HEK293 (cell line): ENCODE results near the gene CDHR5.
"Not testable (repeated sequence)": the region's sequence is repeated elsewhere in the genome, so short reads cannot be mapped to it uniquely, and the experiment has no call there.

Experiments
- CTCF ChIA-PET: fragments of 350-600 bp; formaldehyde crosslinking; extraction: SDS; loops from one replicate; lab custom pipeline; 2021; ENCODE audit warnings: antibody characterized with exemption; lab: Yijun Ruan, JAX
- POLR2A ChIA-PET: fragments of 300-600 bp; formaldehyde crosslinking; extraction: SDS; loops from one replicate; lab custom pipeline; 2020; ENCODE audit warnings: antibody characterized with exemption, inconsistent platforms; lab: Yijun Ruan, JAX
- H3K27ac ChIP-seq: fragments of 200-500 bp; sonication (Bioruptor generic); 2 replicates; pipeline ENCODE4 v1.5.1; 2014; ENCODE audit warnings: low read depth, low read length, control low read depth, inconsistent platforms; ENCODE audit errors: extremely low read depth
- H3K36me3 ChIP-seq, 2 experiments: fragments of 200-500 bp in 1 of 2; sonication (Bioruptor generic) in 1 of 2; 1 replicate in 1 of 2; 2 replicates in 1 of 2; pipeline ENCODE4 v1.5.1; 2014 to 2017; ENCODE audit warnings: inconsistent platforms in 2 of 2, low read length in 2 of 2; ENCODE audit not compliant: control insufficient read depth in 2 of 2, insufficient read depth in 1 of 2
- H3K4me1 ChIP-seq: fragments of 200-500 bp; sonication (Bioruptor generic); 2 replicates; pipeline ENCODE4 v1.5.1; 2014; ENCODE audit warnings: mild to moderate bottlenecking, low read length, inconsistent platforms; ENCODE audit not compliant: control insufficient read depth, insufficient read depth
- H3K4me3 ChIP-seq: 2 replicates; pipeline ENCODE4 v1.5.1; 2011; ENCODE audit warnings: low read depth, mild to moderate bottlenecking, control low read depth, low read length, moderate library complexity
- H3K9me3 ChIP-seq: fragments of 200-500 bp; sonication (Bioruptor generic); 2 replicates; pipeline ENCODE4 v1.5.1; 2014; ENCODE audit warnings: low read depth, low read length, inconsistent platforms; ENCODE audit not compliant: control insufficient read depth, insufficient read depth
- EGR2 ChIP-seq: fragments of 450-650 bp; formaldehyde crosslinking; IDR thresholded peaks from 2 replicates; pipeline ENCODE4 v1.5.1; 2016; ENCODE audit warnings: low read depth, missing biosample characterization, missing genetic modification characterization
- MYNN ChIP-seq: fragments of 450-650 bp; formaldehyde crosslinking; IDR thresholded peaks from 2 replicates; pipeline ENCODE4 v1.5.1; 2016; ENCODE audit warnings: missing biosample characterization, missing genetic modification characterization, borderline replicate concordance
- PRDM10 ChIP-seq: fragments of 450-650 bp; formaldehyde crosslinking; IDR thresholded peaks from 2 replicates; pipeline ENCODE4 v1.5.1; 2016; ENCODE audit warnings: missing biosample characterization, missing genetic modification characterization
- PRDM4 ChIP-seq: fragments of 450-650 bp; formaldehyde crosslinking; IDR thresholded peaks from 2 replicates; pipeline ENCODE4 v1.5.1; 2017; ENCODE audit warnings: missing biosample characterization, missing genetic modification characterization
- ZFHX2 ChIP-seq: fragments of 450-650 bp; formaldehyde crosslinking; conservative IDR thresholded peaks from 2 replicates; pipeline ENCODE4 v1.5.1; 2016; ENCODE audit warnings: missing biosample characterization, missing genetic modification characterization
- ZIC2 ChIP-seq: fragments of 450-650 bp; formaldehyde crosslinking; IDR thresholded peaks from 2 replicates; pipeline ENCODE4 v1.5.1; 2016; ENCODE audit warnings: missing biosample characterization, missing genetic modification characterization
- ZNF18 ChIP-seq: fragments of 450-650 bp; formaldehyde crosslinking; IDR thresholded peaks from 2 replicates; pipeline ENCODE4 v1.5.1; 2016; ENCODE audit warnings: missing biosample characterization, missing genetic modification characterization
- ZNF335 ChIP-seq: fragments of 450-650 bp; formaldehyde crosslinking; conservative IDR thresholded peaks from 2 replicates; pipeline ENCODE4 v1.5.1; 2016; ENCODE audit warnings: missing biosample characterization, missing genetic modification characterization
- ZNF449 ChIP-seq: fragments of 450-650 bp; formaldehyde crosslinking; IDR thresholded peaks from 2 replicates; pipeline ENCODE4 v1.5.1; 2017; ENCODE audit warnings: missing biosample characterization, mild to moderate bottlenecking, missing genetic modification characterization, moderate library complexity
- ZNF48 ChIP-seq: fragments of 450-650 bp; formaldehyde crosslinking; IDR thresholded peaks from 2 replicates; pipeline ENCODE4 v1.5.1; 2016; ENCODE audit warnings: missing biosample characterization, missing genetic modification characterization
- ZNF501 ChIP-seq: fragments of 450-650 bp; formaldehyde crosslinking; IDR thresholded peaks from 2 replicates; pipeline ENCODE4 v1.5.1; 2016; ENCODE audit warnings: missing biosample characterization, missing genetic modification characterization
- ZNF677 ChIP-seq: fragments of 450-650 bp; IDR thresholded peaks from 2 replicates; pipeline ENCODE4 v1.5.0; 2018; ENCODE audit warnings: missing biosample characterization, mild to moderate bottlenecking, missing genetic modification characterization, moderate library complexity
- ZNF785 ChIP-seq: fragments of 450-650 bp; formaldehyde crosslinking; IDR thresholded peaks from 2 replicates; pipeline ENCODE4 v1.5.1; 2016; ENCODE audit warnings: missing biosample characterization, missing genetic modification characterization
- ZSCAN4 ChIP-seq: fragments of 450-650 bp; formaldehyde crosslinking; IDR thresholded peaks from 2 replicates; pipeline ENCODE4 v1.5.1; 2017; ENCODE audit warnings: missing biosample characterization, missing genetic modification characterization
- TF ChIP-seq, protein P1 (sequence below): fragments of 450-650 bp; formaldehyde crosslinking; IDR thresholded peaks from 2 replicates; pipeline ENCODE4 v1.5.1; 2016; ENCODE audit warnings: missing biosample characterization, missing genetic modification characterization
- TF ChIP-seq, protein P2 (sequence below): sonication (generic); formaldehyde crosslinking; IDR thresholded peaks from 2 replicates; pipeline ENCODE4 v1.8.1; 2022; ENCODE audit warnings: mild to moderate bottlenecking, moderate library complexity, missing genetic modification reagents

The CDHR5 gene

DNA sequence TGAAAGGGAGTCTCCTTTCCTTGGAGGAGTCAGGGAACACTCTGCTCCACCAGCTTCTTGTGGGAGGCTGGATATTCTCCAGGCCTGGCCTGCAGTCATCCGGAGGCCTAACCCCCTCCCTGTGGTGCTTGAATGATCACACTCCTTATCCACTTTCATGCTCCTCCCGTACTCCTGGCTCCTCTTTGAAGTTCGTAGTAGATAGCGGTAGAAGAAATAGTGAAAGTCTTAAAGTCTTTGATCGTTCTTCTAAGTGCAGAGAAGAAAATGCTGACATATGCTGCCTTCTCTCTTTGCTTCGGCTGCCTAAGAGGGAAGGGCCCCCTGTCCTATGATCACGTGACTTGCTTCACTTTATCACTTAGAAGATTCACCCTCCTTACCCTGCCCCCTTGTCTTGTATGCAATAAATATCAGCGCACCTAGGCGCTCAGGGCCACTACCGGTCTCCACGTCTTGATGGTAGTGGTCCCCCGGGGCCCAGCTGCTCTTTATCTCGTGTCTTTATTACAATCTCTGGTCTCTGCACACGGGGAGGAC lies 50.7 kb downstream of the CDHR5 start:
- POLR2A ChIA-PET, H3K4me3 ChIP-seq, H3K4me1 ChIP-seq, H3K27ac ChIP-seq: not testable (repeated sequence)
- peak; percentile 13; the same call in 1 of the 2 replicates for TF ChIP-seq ZIC2 (tag by site-specific recombination)
- 0 out of 2 replicates have a peak, but pooled peaks have one; percentile 25 for TF ChIP-seq ZNF335 (tag by site-specific recombination)
- TF ChIP-seq, all 188 proteins: peak for 2; not testable (repeated sequence) for 186
- CTCF ChIA-PET, H3K9me3 ChIP-seq, H3K36me3 ChIP-seq: not testable (repeated sequence)

DNA sequence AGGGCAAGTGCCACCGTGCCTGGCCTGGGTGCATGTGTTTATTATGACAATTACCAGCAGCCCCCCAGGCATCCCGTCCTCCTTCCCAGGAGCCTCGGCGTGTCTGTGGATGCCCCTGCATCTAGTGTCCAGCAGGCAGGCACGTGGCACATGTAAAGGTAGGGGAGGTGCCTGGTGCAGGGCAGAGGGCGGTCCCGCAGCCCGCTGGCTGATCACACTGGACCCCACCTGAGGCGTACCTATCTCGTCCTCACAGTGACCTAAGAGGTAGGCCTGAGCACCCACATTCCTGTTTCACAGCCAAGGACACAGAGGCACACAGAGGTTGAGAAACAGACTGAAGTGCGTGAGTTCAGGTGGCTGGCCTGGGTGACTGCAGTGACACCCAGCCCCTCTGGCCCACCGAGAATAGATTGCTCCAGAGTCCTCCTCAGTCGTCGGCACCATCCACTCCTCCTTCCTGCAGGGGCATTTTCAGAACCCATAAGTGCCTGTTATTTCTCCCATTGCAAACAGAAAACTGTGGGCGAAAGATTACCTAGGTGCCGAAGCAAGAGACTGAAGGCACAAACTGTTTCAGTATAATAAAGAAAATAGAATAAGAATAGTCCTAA lies 51.5 kb downstream of the CDHR5 start:
- H3K27ac ChIP-seq = no peak overlapping the region
- no peaks in the 10 kb centered on the region for H3K9me3 ChIP-seq
- no peak for TF ChIP-seq ZNF48 (tag by site-specific recombination)
- TF ChIP-seq, protein P1, sequence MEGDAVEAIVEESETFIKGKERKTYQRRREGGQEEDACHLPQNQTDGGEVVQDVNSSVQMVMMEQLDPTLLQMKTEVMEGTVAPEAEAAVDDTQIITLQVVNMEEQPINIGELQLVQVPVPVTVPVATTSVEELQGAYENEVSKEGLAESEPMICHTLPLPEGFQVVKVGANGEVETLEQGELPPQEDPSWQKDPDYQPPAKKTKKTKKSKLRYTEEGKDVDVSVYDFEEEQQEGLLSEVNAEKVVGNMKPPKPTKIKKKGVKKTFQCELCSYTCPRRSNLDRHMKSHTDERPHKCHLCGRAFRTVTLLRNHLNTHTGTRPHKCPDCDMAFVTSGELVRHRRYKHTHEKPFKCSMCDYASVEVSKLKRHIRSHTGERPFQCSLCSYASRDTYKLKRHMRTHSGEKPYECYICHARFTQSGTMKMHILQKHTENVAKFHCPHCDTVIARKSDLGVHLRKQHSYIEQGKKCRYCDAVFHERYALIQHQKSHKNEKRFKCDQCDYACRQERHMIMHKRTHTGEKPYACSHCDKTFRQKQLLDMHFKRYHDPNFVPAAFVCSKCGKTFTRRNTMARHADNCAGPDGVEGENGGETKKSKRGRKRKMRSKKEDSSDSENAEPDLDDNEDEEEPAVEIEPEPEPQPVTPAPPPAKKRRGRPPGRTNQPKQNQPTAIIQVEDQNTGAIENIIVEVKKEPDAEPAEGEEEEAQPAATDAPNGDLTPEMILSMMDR = no peak
- no peak for TF ChIP-seq ZNF449 (tag by site-specific recombination)
- TF ChIP-seq ZNF677 = no peak
- TF ChIP-seq PRDM10 (tag by site-specific recombination) = peak; percentile 29; the same call in 1 of the 2 replicates
- TF ChIP-seq, protein P2, sequence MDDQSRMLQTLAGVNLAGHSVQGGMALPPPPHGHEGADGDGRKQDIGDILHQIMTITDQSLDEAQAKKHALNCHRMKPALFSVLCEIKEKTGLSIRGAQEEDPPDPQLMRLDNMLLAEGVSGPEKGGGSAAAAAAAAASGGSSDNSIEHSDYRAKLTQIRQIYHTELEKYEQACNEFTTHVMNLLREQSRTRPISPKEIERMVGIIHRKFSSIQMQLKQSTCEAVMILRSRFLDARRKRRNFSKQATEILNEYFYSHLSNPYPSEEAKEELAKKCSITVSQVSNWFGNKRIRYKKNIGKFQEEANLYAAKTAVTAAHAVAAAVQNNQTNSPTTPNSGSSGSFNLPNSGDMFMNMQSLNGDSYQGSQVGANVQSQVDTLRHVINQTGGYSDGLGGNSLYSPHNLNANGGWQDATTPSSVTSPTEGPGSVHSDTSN (CRISPR knock-in tag) = no peak
- no peak for TF ChIP-seq ZSCAN4 (tag by site-specific recombination)
- H3K4me1 ChIP-seq = peaks cover 4% of the 10 kb centered on the region
- CTCF ChIA-PET = no interaction called here
- peaks cover 0 to 6% of the 10 kb centered on the region in 2 experiments; a peak in 1 of 3 replicates for H3K36me3 ChIP-seq
- POLR2A ChIA-PET = no interaction called here
- H3K4me3 ChIP-seq = no peak overlapping the region

- no peak overlapping the region for H3K27ac ChIP-seq
- ChIA-PET POLR2A (interaction anchor here (0.7 to 1.6 kb wide), 2 partner anchors 10 to 12 kb away, joined by 3 to 4 read pairs; no protein-coding TSS in a partner anchor), CTCF (no interaction called here)
- H3K4me3 ChIP-seq = no peak overlapping the region
- H3K36me3 ChIP-seq = no peaks in the 10 kb centered on the region
- H3K9me3 ChIP-seq = no peaks in the 10 kb centered on the region
- TF ChIP-seq ZFHX2 (tag by site-specific recombination) = peak; percentile 39
- no peak for TF ChIP-seq ZNF501 (tag by site-specific recombination)
- no peak for TF ChIP-seq PRDM4 (tag by site-specific recombination)
- TF ChIP-seq ZNF18 (tag by site-specific recombination) = peak; percentile 6; the same call in 1 of the 2 replicates
- TF ChIP-seq EGR2 = peak; percentile 41; the same call in 1 of the 2 replicates
- no peak for TF ChIP-seq ZNF785 (tag by site-specific recombination)
- no peak for TF ChIP-seq MYNN
- no peaks in the 10 kb centered on the region; the same call in 1 of the 2 replicates for H3K4me1 ChIP-seq
Observed at GRCh38 chr11:571802-572185, 53.0 kb downstream of the CDHR5 start.
